ENCODE measurements around the gene IPO4. TPM values are rescaled to one million over a fixed set of nuclear protein-coding genes. Genes with fewer than 3 reads are reported as not detected.

Gene IPO4
- total and polyA plus RNA-seq, 2 of the 13 experiments (the other 11 are each of a cell fraction or from before 2014, with no cell fraction given): 39.0 to 179 TPM

DNA sequence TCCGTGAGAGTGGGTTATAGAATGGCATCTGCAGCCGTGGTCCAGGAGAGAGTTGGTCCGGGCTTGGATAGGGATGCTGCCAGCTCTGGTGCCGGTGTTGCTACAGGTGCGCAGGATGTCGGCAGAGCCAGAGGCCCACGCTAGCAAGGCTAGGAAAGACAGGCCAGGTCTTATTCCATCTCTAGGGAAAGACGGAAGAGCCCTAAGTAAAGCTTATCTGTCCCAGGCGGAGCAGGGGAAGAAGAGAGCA, 53.1 kb downstream of the IPO4 start (continued):
- TF ChIP-seq ATRX (CRISPR knock-in tag; IDR thresholded peaks at IDR 0.05; ENCODE audit: borderline replicate concordance): peak; percentile 94; the same call in 1 of the 2 replicates
- TF ChIP-seq SALL2 (CRISPR knock-in tag; IDR thresholded peaks at IDR 0.05): no peak
- TF ChIP-seq, protein P1, sequence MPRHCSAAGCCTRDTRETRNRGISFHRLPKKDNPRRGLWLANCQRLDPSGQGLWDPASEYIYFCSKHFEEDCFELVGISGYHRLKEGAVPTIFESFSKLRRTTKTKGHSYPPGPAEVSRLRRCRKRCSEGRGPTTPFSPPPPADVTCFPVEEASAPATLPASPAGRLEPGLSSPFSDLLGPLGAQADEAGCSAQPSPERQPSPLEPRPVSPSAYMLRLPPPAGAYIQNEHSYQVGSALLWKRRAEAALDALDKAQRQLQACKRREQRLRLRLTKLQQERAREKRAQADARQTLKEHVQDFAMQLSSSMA (CRISPR knock-in tag; IDR thresholded peaks at IDR 0.05): no peak
- no peak for TF ChIP-seq ATF7 (IDR thresholded peaks at IDR 0.05)
- peak; percentile 42; the same call in 1 of the 2 replicates for TF ChIP-seq ATF7 (CRISPR knock-in tag; IDR thresholded peaks at IDR 0.05)
- TF ChIP-seq HMG20A (CRISPR knock-in tag; IDR thresholded peaks at IDR 0.05; ENCODE audit: borderline replicate concordance): no peak
- TF ChIP-seq ZNF446 (CRISPR knock-in tag; IDR thresholded peaks at IDR 0.05): no peak
- TF ChIP-seq HOXA7 (CRISPR knock-in tag; IDR thresholded peaks at IDR 0.05): no peak
- TF ChIP-seq, protein P2, sequence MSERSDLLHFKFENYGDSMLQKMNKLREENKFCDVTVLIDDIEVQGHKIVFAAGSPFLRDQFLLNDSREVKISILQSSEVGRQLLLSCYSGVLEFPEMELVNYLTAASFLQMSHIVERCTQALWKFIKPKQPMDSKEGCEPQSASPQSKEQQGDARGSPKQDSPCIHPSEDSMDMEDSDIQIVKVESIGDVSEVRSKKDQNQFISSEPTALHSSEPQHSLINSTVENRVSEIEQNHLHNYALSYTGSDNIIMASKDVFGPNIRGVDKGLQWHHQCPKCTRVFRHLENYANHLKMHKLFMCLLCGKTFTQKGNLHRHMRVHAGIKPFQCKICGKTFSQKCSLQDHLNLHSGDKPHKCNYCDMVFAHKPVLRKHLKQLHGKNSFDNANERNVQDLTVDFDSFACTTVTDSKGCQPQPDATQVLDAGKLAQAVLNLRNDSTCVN (CRISPR knock-in tag; IDR thresholded peaks at IDR 0.05; ENCODE audit: borderline replicate concordance): no peak
- TF ChIP-seq, protein P3, sequence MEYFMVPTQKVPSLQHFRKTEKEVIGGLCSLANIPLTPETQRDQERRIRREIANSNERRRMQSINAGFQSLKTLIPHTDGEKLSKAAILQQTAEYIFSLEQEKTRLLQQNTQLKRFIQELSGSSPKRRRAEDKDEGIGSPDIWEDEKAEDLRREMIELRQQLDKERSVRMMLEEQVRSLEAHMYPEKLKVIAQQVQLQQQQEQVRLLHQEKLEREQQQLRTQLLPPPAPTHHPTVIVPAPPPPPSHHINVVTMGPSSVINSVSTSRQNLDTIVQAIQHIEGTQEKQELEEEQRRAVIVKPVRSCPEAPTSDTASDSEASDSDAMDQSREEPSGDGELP (IDR thresholded peaks at IDR 0.05; ENCODE audit: borderline replicate concordance, low read depth): no peak
- TF ChIP-seq SUZ12 (IDR thresholded peaks at IDR 0.05; ENCODE audit: low read depth, low read length): no peak
- TF ChIP-seq ZNF33B (CRISPR knock-in tag; IDR thresholded peaks at IDR 0.05): no peak; the same call in 1 of the 2 replicates
- TF ChIP-seq, protein P4, sequence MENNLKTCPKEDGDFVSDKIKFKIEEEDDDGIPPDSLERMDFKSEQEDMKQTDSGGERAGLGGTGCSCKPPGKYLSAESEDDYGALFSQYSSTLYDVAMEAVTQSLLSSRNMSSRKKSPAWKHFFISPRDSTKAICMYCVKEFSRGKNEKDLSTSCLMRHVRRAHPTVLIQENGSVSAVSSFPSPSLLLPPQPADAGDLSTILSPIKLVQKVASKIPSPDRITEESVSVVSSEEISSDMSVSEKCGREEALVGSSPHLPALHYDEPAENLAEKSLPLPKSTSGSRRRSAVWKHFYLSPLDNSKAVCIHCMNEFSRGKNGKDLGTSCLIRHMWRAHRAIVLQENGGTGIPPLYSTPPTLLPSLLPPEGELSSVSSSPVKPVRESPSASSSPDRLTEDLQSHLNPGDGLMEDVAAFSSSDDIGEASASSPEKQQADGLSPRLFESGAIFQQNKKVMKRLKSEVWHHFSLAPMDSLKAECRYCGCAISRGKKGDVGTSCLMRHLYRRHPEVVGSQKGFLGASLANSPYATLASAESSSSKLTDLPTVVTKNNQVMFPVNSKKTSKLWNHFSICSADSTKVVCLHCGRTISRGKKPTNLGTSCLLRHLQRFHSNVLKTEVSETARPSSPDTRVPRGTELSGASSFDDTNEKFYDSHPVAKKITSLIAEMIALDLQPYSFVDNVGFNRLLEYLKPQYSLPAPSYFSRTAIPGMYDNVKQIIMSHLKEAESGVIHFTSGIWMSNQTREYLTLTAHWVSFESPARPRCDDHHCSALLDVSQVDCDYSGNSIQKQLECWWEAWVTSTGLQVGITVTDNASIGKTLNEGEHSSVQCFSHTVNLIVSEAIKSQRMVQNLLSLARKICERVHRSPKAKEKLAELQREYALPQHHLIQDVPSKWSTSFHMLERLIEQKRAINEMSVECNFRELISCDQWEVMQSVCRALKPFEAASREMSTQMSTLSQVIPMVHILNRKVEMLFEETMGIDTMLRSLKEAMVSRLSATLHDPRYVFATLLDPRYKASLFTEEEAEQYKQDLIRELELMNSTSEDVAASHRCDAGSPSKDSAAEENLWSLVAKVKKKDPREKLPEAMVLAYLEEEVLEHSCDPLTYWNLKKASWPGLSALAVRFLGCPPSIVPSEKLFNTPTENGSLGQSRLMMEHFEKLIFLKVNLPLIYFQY (CRISPR knock-in tag; IDR thresholded peaks at IDR 0.05; ENCODE audit: borderline replicate concordance): no peak
- TF ChIP-seq TEAD3 (CRISPR knock-in tag; optimal IDR thresholded peaks at IDR 0.05; ENCODE audit: borderline replicate concordance): peak; percentile 27
- TF ChIP-seq, protein P5, sequence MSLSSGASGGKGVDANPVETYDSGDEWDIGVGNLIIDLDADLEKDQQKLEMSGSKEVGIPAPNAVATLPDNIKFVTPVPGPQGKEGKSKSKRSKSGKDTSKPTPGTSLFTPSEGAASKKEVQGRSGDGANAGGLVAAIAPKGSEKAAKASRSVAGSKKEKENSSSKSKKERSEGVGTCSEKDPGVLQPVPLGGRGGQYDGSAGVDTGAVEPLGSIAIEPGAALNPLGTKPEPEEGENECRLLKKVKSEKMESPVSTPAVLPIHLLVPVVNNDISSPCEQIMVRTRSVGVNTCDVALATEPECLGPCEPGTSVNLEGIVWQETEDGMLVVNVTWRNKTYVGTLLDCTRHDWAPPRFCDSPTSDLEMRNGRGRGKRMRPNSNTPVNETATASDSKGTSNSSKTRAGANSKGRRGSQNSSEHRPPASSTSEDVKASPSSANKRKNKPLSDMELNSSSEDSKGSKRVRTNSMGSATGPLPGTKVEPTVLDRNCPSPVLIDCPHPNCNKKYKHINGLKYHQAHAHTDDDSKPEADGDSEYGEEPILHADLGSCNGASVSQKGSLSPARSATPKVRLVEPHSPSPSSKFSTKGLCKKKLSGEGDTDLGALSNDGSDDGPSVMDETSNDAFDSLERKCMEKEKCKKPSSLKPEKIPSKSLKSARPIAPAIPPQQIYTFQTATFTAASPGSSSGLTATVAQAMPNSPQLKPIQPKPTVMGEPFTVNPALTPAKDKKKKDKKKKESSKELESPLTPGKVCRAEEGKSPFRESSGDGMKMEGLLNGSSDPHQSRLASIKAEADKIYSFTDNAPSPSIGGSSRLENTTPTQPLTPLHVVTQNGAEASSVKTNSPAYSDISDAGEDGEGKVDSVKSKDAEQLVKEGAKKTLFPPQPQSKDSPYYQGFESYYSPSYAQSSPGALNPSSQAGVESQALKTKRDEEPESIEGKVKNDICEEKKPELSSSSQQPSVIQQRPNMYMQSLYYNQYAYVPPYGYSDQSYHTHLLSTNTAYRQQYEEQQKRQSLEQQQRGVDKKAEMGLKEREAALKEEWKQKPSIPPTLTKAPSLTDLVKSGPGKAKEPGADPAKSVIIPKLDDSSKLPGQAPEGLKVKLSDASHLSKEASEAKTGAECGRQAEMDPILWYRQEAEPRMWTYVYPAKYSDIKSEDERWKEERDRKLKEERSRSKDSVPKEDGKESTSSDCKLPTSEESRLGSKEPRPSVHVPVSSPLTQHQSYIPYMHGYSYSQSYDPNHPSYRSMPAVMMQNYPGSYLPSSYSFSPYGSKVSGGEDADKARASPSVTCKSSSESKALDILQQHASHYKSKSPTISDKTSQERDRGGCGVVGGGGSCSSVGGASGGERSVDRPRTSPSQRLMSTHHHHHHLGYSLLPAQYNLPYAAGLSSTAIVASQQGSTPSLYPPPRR (CRISPR knock-in tag; IDR thresholded peaks at IDR 0.05; ENCODE audit: borderline replicate concordance): no peak
- TF ChIP-seq XBP1 (CRISPR knock-in tag; IDR thresholded peaks at IDR 0.05): no peak
- 0 out of 2 replicates have a peak, but pooled peaks have one; percentile 13 for TF ChIP-seq BORCS8-MEF2B (CRISPR knock-in tag; IDR thresholded peaks at IDR 0.05)
- TF ChIP-seq ZNF143 (CRISPR knock-in tag; IDR thresholded peaks at IDR 0.05): no peak; the same call in 1 of the 2 replicates
- no peak for TF ChIP-seq ZSCAN12 (CRISPR knock-in tag; IDR thresholded peaks at IDR 0.05)
- TF ChIP-seq ZNF781 (CRISPR knock-in tag; IDR thresholded peaks at IDR 0.05; ENCODE audit: borderline replicate concordance, not compliant biosample characterization): peak; percentile 87
- TF ChIP-seq STAT5B (CRISPR knock-in tag; IDR thresholded peaks at IDR 0.05): no peak

All from HepG2 (cell line).